H1 (cell line): ENCODE data around the gene CDH7. TPM values are rescaled to one million over a fixed set of nuclear protein-coding genes. Genes with fewer than 3 reads are reported as not detected.
A peak's percentile ranks its signal among the peaks of the same experiment; 100 is the strongest.

Source experiments
- CTCF ChIA-PET: fragments of 300-600 bp; sonication (Branson Sonifier 250); formaldehyde crosslinking; loops from one replicate; lab custom pipeline; 2021; ENCODE audit not compliant: partially characterized antibody; lab: Charles Lee
- POLR2A ChIA-PET: fragments of 300-600 bp; sonication (Branson Sonifier 250); formaldehyde crosslinking; loops from one replicate; lab custom pipeline; 2021; ENCODE audit warnings: inconsistent platforms; ENCODE audit not compliant: partially characterized antibody; lab: Charles Lee
- DNase-seq, 2 experiments: peaks; one replicate each; pipeline versions ENCODE4 v3.0.0 to v3.0.0-alpha.2; 2010 to 2022; ENCODE audit warnings: low spot score in 2 of 2, low read depth in 1 of 2, mixed read lengths in 1 of 2
- FAIRE-seq: peaks from 2 replicates; lab custom pipeline; 2011; peaks lifted over from hg19 to GRCh38; lab: Jason Lieb, UNC
- H2AFZ ChIP-seq: 2 replicates; pipeline ENCODE4 v1.8.1; 2012; ENCODE audit warnings: low read length, inconsistent platforms
- H2AK5ac ChIP-seq: 2 replicates; pipeline ENCODE4 v1.6.1; 2013; ENCODE audit warnings: low read depth, low read length
- H2BK120ac ChIP-seq: replicated peaks from 2 replicates; pipeline ENCODE3; 2013; ENCODE audit warnings: low read depth, low read length, inconsistent platforms
- H2BK12ac ChIP-seq: 2 replicates; pipeline ENCODE4 v1.6.1; 2013; ENCODE audit warnings: low read depth, low read length
- H2BK15ac ChIP-seq: 2 replicates; pipeline ENCODE4 v1.6.1; 2013; ENCODE audit warnings: low read length
- H2BK20ac ChIP-seq: 2 replicates; pipeline ENCODE4 v1.6.1; 2013; ENCODE audit warnings: low read length
- H2BK5ac ChIP-seq: 2 replicates; pipeline ENCODE4 v1.6.1; 2013; ENCODE audit warnings: low read depth, low read length
- H3K14ac ChIP-seq: 2 replicates; pipeline ENCODE4 v1.6.1; 2013; ENCODE audit warnings: inconsistent platforms; ENCODE audit not compliant: insufficient read length
- H3K18ac ChIP-seq: 2 replicates; pipeline ENCODE4 v1.6.1; 2013; ENCODE audit warnings: low read length; ENCODE audit errors: extremely low read depth
- H3K23ac ChIP-seq: 2 replicates; pipeline ENCODE4 v1.6.1; 2013; ENCODE audit warnings: inconsistent platforms; ENCODE audit not compliant: insufficient read length
- H3K23me2 ChIP-seq: 2 replicates; pipeline ENCODE4 v1.6.1; 2013; ENCODE audit warnings: low read depth, low read length
- H3K27ac ChIP-seq: 2 replicates; pipeline ENCODE4 v1.6.1; 2011; ENCODE audit warnings: low read depth, low read length, inconsistent platforms
- H3K27me3 ChIP-seq, 4 experiments: replicated peaks in 1 of 4; 1 replicate in 1 of 4; 2 replicates in 3 of 4; pipeline versions ENCODE4 v1.6.1 to v1.8.1; 2011 to 2013; ENCODE audit warnings: low read length in 3 of 4, mild to moderate bottlenecking in 3 of 4, inconsistent platforms in 2 of 4, mixed read lengths in 2 of 4, moderate library complexity in 1 of 4; ENCODE audit not compliant: control insufficient read depth in 3 of 4, insufficient read depth in 3 of 4; ENCODE audit errors: extremely low read depth in 1 of 4
- H3K36me3 ChIP-seq, 4 experiments: 2 replicates each; pipeline versions ENCODE4 v1.6.1 to v1.8.1; 2011 to 2013; ENCODE audit warnings: mild to moderate bottlenecking in 4 of 4, low read length in 3 of 4, moderate library complexity in 2 of 4, control low read depth in 1 of 4, inconsistent platforms in 1 of 4; ENCODE audit not compliant: insufficient read depth in 4 of 4, control insufficient read depth in 2 of 4
- H3K4ac ChIP-seq: replicated peaks from 2 replicates; pipeline ENCODE3; 2013; ENCODE audit warnings: low read length, low read depth, mixed read lengths, inconsistent platforms; ENCODE audit not compliant: insufficient read length
- H3K4me1 ChIP-seq, 4 experiments: replicated peaks in 1 of 4; 1 replicate in 1 of 4; 2 replicates in 3 of 4; pipeline versions ENCODE4 v1.6.1 to v1.8.1; 2011 to 2013; ENCODE audit warnings: low read length in 3 of 4, inconsistent platforms in 2 of 4, mixed read lengths in 1 of 4; ENCODE audit not compliant: insufficient read depth in 4 of 4, control insufficient read depth in 3 of 4
- H3K4me2 ChIP-seq, 2 experiments: 2 replicates each; pipeline versions ENCODE4 v1.6.1 to v1.8.1; 2011 to 2013; ENCODE audit warnings: low read depth in 2 of 2, low read length in 2 of 2, control low read depth in 1 of 2, inconsistent platforms in 1 of 2, mild to moderate bottlenecking in 1 of 2; ENCODE audit not compliant: insufficient read depth in 1 of 2
- H3K4me3 ChIP-seq, 4 experiments: fragments of 200-600, 300-600 bp in 1 of 4; sonication (generic), shearing (Covaris generic), sonication (Bioruptor Twin) in 1 of 4; 2 replicates each; pipeline versions ENCODE4 v1.5.1 to v1.8.1; 2011 to 2016; ENCODE audit warnings: low read length in 4 of 4, low read depth in 3 of 4, control low read depth in 2 of 4, inconsistent platforms in 2 of 4, mild to moderate bottlenecking in 2 of 4, mixed read lengths in 1 of 4, moderate library complexity in 1 of 4; ENCODE audit not compliant: insufficient read depth in 2 of 4; ENCODE audit errors: extremely low read depth in 1 of 4
- H3K56ac ChIP-seq: replicated peaks from 2 replicates; pipeline ENCODE3; 2013; ENCODE audit warnings: low read depth, mild to moderate bottlenecking, mixed read lengths, low read length, inconsistent platforms; ENCODE audit not compliant: insufficient read length
- H3K79me1 ChIP-seq: 2 replicates; pipeline ENCODE4 v1.6.1; 2013; ENCODE audit warnings: low read depth, low read length, control low read depth
- H3K79me2 ChIP-seq, 2 experiments: 2 replicates each; pipeline versions ENCODE4 v1.6.1 to v1.8.1; 2012 to 2013; ENCODE audit warnings: low read length in 2 of 2, mild to moderate bottlenecking in 2 of 2, inconsistent platforms in 1 of 2; ENCODE audit not compliant: insufficient read depth in 2 of 2, control insufficient read depth in 1 of 2
- H3K9ac ChIP-seq, 4 experiments: replicated peaks in 1 of 4; 1 replicate in 1 of 4; 2 replicates in 3 of 4; pipeline versions ENCODE4 v1.6.1 to v1.8.1; 2011 to 2013; ENCODE audit warnings: low read depth in 3 of 4, low read length in 3 of 4, control low read depth in 2 of 4, mild to moderate bottlenecking in 2 of 4, moderate library complexity in 2 of 4, inconsistent platforms in 1 of 4; ENCODE audit errors: extremely low read depth in 1 of 4
- H3K9me3 ChIP-seq, 2 experiments: 2 replicates each; pipeline versions ENCODE4 v1.6.1 to v1.8.1; 2012 to 2013; ENCODE audit warnings: mild to moderate bottlenecking in 2 of 2, moderate library complexity in 2 of 2, control low read depth in 1 of 2, inconsistent platforms in 1 of 2, low read depth in 1 of 2, low read length in 1 of 2, mixed read lengths in 1 of 2; ENCODE audit not compliant: insufficient read depth in 2 of 2
- H4K20me1 ChIP-seq, 2 experiments: replicated peaks in 1 of 2; 2 replicates each; pipeline versions ENCODE3 to v1.8.1; 2011 to 2013; ENCODE audit warnings: inconsistent platforms in 2 of 2, low read length in 2 of 2, mild to moderate bottlenecking in 1 of 2; ENCODE audit not compliant: insufficient read depth in 2 of 2, control insufficient read depth in 1 of 2
- H4K5ac ChIP-seq: 2 replicates; pipeline ENCODE4 v1.6.1; 2013; ENCODE audit warnings: low read length, low read depth, mixed read lengths, inconsistent platforms; ENCODE audit not compliant: insufficient read length
- H4K8ac ChIP-seq: 2 replicates; pipeline ENCODE4 v1.8.0; 2013; ENCODE audit warnings: mild to moderate bottlenecking, moderate library complexity, low read length, inconsistent platforms; ENCODE audit not compliant: insufficient read depth; ENCODE audit errors: extremely low read depth
- H4K91ac ChIP-seq: replicated peaks from 2 replicates; pipeline ENCODE3; 2013; ENCODE audit warnings: low read length, mixed read lengths, inconsistent platforms; ENCODE audit not compliant: insufficient read length
- JUND ChIP-seq: IDR thresholded peaks from 2 replicates; pipeline ENCODE4 v1.6.1; 2011; ENCODE audit warnings: mild to moderate bottlenecking, improper control_type of control experiment, low read length
- POU5F1 ChIP-seq: IDR thresholded peaks from 2 replicates; pipeline ENCODE4 v1.6.1; 2011; ENCODE audit warnings: low read depth, mild to moderate bottlenecking, low read length, moderate library complexity
- RAD21 ChIP-seq, 2 experiments: IDR thresholded peaks in 1 of 2; conservative IDR thresholded peaks in 1 of 2; 2 replicates each; pipeline ENCODE4 v1.6.1; 2011; ENCODE audit warnings: low read depth in 2 of 2, low read length in 2 of 2, improper control_type of control experiment in 1 of 2, inconsistent platforms in 1 of 2, mild to moderate bottlenecking in 1 of 2, moderate library complexity in 1 of 2
- RFX5 ChIP-seq: IDR thresholded peaks from 2 replicates; pipeline ENCODE4 v1.6.1; 2011; ENCODE audit warnings: low read depth, low read length, improper control_type of control experiment, borderline replicate concordance
- SUZ12 ChIP-seq: fragments of 200-600 bp; sonication (generic); IDR thresholded peaks from 2 replicates; pipeline ENCODE4 v1.6.1; 2012; ENCODE audit warnings: mild to moderate bottlenecking, inconsistent platforms, low read length, moderate library complexity, mixed read lengths
- WGBS, 2 experiments: shearing (Covaris generic) in 1 of 2; methylation state at CpG; one replicate each; pipeline versions ENCODE4 v1.1.6 to v1.1.7; 2013 to 2015; ENCODE audit warnings: low lambda C conversion rate in 2 of 2, mixed read lengths in 2 of 2, inconsistent platforms in 1 of 2, low coverage in 1 of 2, missing lambda C conversion rate in 1 of 2; ENCODE audit not compliant: insufficient replicate concordance in 2 of 2, insufficient coverage in 1 of 2, insufficient read length in 1 of 2; ENCODE audit errors: extremely low coverage in 1 of 2, missing lambda C conversion rate in 1 of 2; 5-methylcytosine and 5-hydroxymethylcytosine counted together
- polyA plus RNA-seq, 7 experiments: library from polyadenylated mRNA; depleted of rRNA in 3 of 7; stranded (reverse) in 5 of 7; unstranded in 2 of 7; fragments of >200 nt in 5 of 7; fragments of 200-250 nt in 2 of 7; gene quantifications; 1 replicate in 5 of 7; 2 replicates in 1 of 7; 4 replicates in 1 of 7; pipeline versions ENCODE4 v1.2.1 to v1.2.3, GENCODE V29; 2011 to 2013; ENCODE audit warnings: missing spikeins in 2 of 7, mixed read lengths in 2 of 7
- total RNA-seq: library from RNA; stranded (reverse); fragmentation: NEBNext Ultra II Directional; extraction: Animal tissue kit (Norgen Biotek cat#: 25700); gene quantifications from 2 replicates; pipeline ENCODE4 v1.2.1, GENCODE V29; 2021

The CDH7 gene
- total and polyA plus RNA-seq, 2 of the 8 experiments (the other 6 are each of a cell fraction or from before 2014, with no cell fraction given) = 1.00 to 1.5 TPM

GRCh38 chr18:65788373-65788772 lies 37.6 kb downstream of the CDH7 start:
- Histone ChIP-seq H3K56ac (no peak overlapping the region), H2BK12ac (no peak overlapping the region), H3K4me3 (no peak overlapping the region), H2BK15ac (no peak overlapping the region), H3K18ac (no peak overlapping the region), H3K9ac (peak overlapping the region in 1 of 4 experiments; percentile 4; a peak in 1 of 7 replicates), H3K4me2 (no peak overlapping the region), H3K9me3 (no peaks in the 10 kb centered on the region), H3K27ac (no peak overlapping the region), H4K5ac (no peak overlapping the region), H2BK20ac (no peak overlapping the region), H2BK120ac (no peak overlapping the region), H3K27me3 (no peaks in the 10 kb centered on the region), H3K23ac (no peak overlapping the region), H2AK5ac (no peak overlapping the region), H2BK5ac (no peak overlapping the region), H3K79me2 (no peaks in the 10 kb centered on the region), H4K91ac (no peak overlapping the region), H3K14ac (no peak overlapping the region), H4K20me1 (no peaks in the 10 kb centered on the region), H3K23me2 (no peaks in the 10 kb centered on the region), H2AFZ (no peak overlapping the region), H3K36me3 (no peaks in the 10 kb centered on the region), H3K79me1 (no peaks in the 10 kb centered on the region), H4K8ac (no peak overlapping the region), H3K4me1 (no peaks in the 10 kb centered on the region), H3K4ac (no peak overlapping the region)
- 86% methylated on average over 4 of the region's 4 CpGs; no CpG with 5 or more reads in 1 of the 2 experiments for WGBS, 2 experiments
- DNase-seq (no peak), FAIRE-seq (no peak)
- ChIA-PET POLR2A (no interaction called here), CTCF (interaction anchor here (1.2 to 1.7 kb wide), 2 partner anchors 24 to 63 kb away, joined by 4 read pairs; no protein-coding TSS in a partner anchor)
- TF ChIP-seq SUZ12 (no peak), RAD21 (IDR thresholded peaks at IDR 0.05 in 1 of 2, conservative IDR thresholded peaks at IDR 0.05 in 1 of 2; ENCODE audit: low read depth in 2 of 2, low read length in 2 of 2) (peak in 1 of 2 experiments; percentile 9; a peak in 1 of 4 replicates), JUND (no peak), POU5F1 (no peak), RFX5 (no peak)
